T1000 (cell line): Measurements from ENCODE around the gene CKMT1A.

Experiments used
- DNase-seq: peaks from one replicate; lab custom pipeline; 2025; ENCODE audit warnings: mixed read lengths; lab: John Stamatoyannopoulos, UW

CKMT1A gene

GRCh38 chr15:43748376-43748775 lies 54.7 kb downstream of the CKMT1A start:
- no peak for DNase-seq
